K562 (cell line): ENCODE results near the gene ERRFI1. TPM values are rescaled to one million over a fixed set of nuclear protein-coding genes. Genes with fewer than 3 reads are reported as not detected.

Experiments
- ATAC-seq: fragments of 200-7000 bp; cut with Tn5 transposase; 3 replicates; pipeline ENCODE4 v1.9.1; 2020; ENCODE audit warnings: moderate library complexity
- BruUV-seq: library from RNA; stranded (reverse); fragments of 400-500 nt; replicated peaks from 2 replicates; lab custom pipeline; 2021; lab: Mats Ljungman, UMichigan
- CTCF ChIA-PET: fragments of 300-600 bp; formaldehyde crosslinking; extraction: SDS; loops from one replicate; lab custom pipeline; 2021; ENCODE audit warnings: low intra/inter-chr PET ratio; lab: Yijun Ruan, JAX
- POLR2A ChIA-PET: fragments of 300-600, 350-650 bp; sonication (Branson Sonifier 250); formaldehyde crosslinking; extraction: SDS; loops from one replicate; lab custom pipeline; 2021; ENCODE audit warnings: antibody characterized with exemption, inconsistent platforms; lab: Yijun Ruan, JAX
- DNase-seq, 4 experiments: peaks; one replicate each; pipeline versions ENCODE4 v3.0.0 to v3.0.0-alpha.2; 2011 to 2018; ENCODE audit warnings: low spot score in 3 of 4, mixed read lengths in 3 of 4; ENCODE audit errors: extremely low read depth in 1 of 4
- FAIRE-seq: peaks from 2 replicates; lab custom pipeline; 2011; peaks lifted over from hg19 to GRCh38; lab: Jason Lieb, UNC
- H2AFZ ChIP-seq: 2 replicates; pipeline ENCODE4 v1.6.0; 2011; ENCODE audit warnings: low read depth, low read length, control low read depth, inconsistent platforms
- H3K27ac ChIP-seq: fragments of 200-600 bp; 3 replicates; pipeline ENCODE4 v1.8.0; 2011; ENCODE audit warnings: low read depth, mild to moderate bottlenecking, control low read depth, inconsistent platforms, low read length, moderate library complexity, mixed read lengths; ENCODE audit errors: extremely low read depth
- H3K27me3 ChIP-seq, 2 experiments: fragments of 300-600 bp in 1 of 2; 2 replicates in 1 of 2; 3 replicates in 1 of 2; pipeline versions ENCODE4 v1.6.0 to v1.8.0; 2011; ENCODE audit warnings: inconsistent platforms in 2 of 2, low read length in 2 of 2, mild to moderate bottlenecking in 1 of 2, mixed read lengths in 1 of 2, moderate library complexity in 1 of 2; ENCODE audit not compliant: control insufficient read depth in 2 of 2, insufficient read depth in 2 of 2
- H3K36me3 ChIP-seq: fragments of 300-600 bp; 3 replicates; pipeline ENCODE4 v1.8.0; 2011; ENCODE audit warnings: mild to moderate bottlenecking, low read length, inconsistent platforms; ENCODE audit not compliant: control insufficient read depth, insufficient read depth
- H3K4me1 ChIP-seq, 2 experiments: fragments of 200-600 bp in 1 of 2; replicated peaks in 1 of 2; 2 replicates in 1 of 2; 3 replicates in 1 of 2; pipeline versions ENCODE4 v1.5.1 to v1.8.0; 2011; ENCODE audit warnings: inconsistent platforms in 2 of 2, low read length in 2 of 2, mild to moderate bottlenecking in 1 of 2, mixed read lengths in 1 of 2, moderate library complexity in 1 of 2; ENCODE audit not compliant: control insufficient read depth in 2 of 2, insufficient read depth in 2 of 2
- H3K4me2 ChIP-seq: 2 replicates; pipeline ENCODE4 v1.6.1; 2011; ENCODE audit warnings: low read length, control low read depth, inconsistent platforms, mixed read lengths; ENCODE audit not compliant: insufficient read depth
- H3K4me3 ChIP-seq: fragments of 200-600 bp; sonication (generic), shearing (Covaris generic); 2 replicates; pipeline ENCODE4 v1.5.1; 2016; ENCODE audit warnings: control low read depth, inconsistent platforms
- H3K79me2 ChIP-seq: fragments of 200-600 bp; 3 replicates; pipeline ENCODE4 v1.8.0; 2011; ENCODE audit warnings: low read length, inconsistent platforms; ENCODE audit not compliant: control insufficient read depth, insufficient read depth
- H3K9ac ChIP-seq, 2 experiments: 2 replicates each; pipeline versions ENCODE4 v1.6.0 to v1.6.1; 2011; ENCODE audit warnings: low read depth in 2 of 2, low read length in 2 of 2, control low read depth in 1 of 2, inconsistent platforms in 1 of 2, mild to moderate bottlenecking in 1 of 2, mixed read lengths in 1 of 2; ENCODE audit not compliant: insufficient read depth in 1 of 2
- H3K9me1 ChIP-seq: one replicate; pipeline ENCODE4 v1.6.0; 2011; ENCODE audit warnings: inconsistent platforms, mild to moderate bottlenecking, low read length, moderate library complexity; ENCODE audit not compliant: control insufficient read depth, insufficient read depth
- H3K9me3 ChIP-seq: replicated peaks from 2 replicates; pipeline ENCODE4 v1.5.1; 2011; ENCODE audit warnings: low read depth, low read length, inconsistent platforms; ENCODE audit not compliant: control insufficient read depth, insufficient read depth
- H4K20me1 ChIP-seq: replicated peaks from 2 replicates; pipeline ENCODE4 v1.6.1; 2011; ENCODE audit warnings: low read length, inconsistent platforms, mixed read lengths; ENCODE audit not compliant: control insufficient read depth, insufficient read depth
- ARHGAP35 ChIP-seq: fragments of 450-650 bp; IDR thresholded peaks from 2 replicates; pipeline ENCODE4 v1.6.1; 2018; ENCODE audit not compliant: partially characterized antibody
- CEBPB ChIP-seq: fragments of 450-650 bp; IDR thresholded peaks from 2 replicates; pipeline ENCODE4 v1.6.1; 2016; ENCODE audit warnings: missing genetic modification characterization, missing compliant biosample characterization
- CTCFL ChIP-seq: IDR thresholded peaks from 2 replicates; pipeline ENCODE4 v1.6.1; 2011; ENCODE audit warnings: borderline replicate concordance, low read depth, mild to moderate bottlenecking, moderate library complexity, low read length; ENCODE audit not compliant: insufficient read depth, poor library complexity, severe bottlenecking
- ELF2 ChIP-seq: fragments of 250-450 bp; sonication (Bioruptor Pico); IDR thresholded peaks from 2 replicates; pipeline ENCODE4 v1.5.0; 2021; ENCODE audit warnings: mild to moderate bottlenecking
- MBD2 ChIP-seq: sonication (generic); IDR thresholded peaks from 2 replicates; pipeline ENCODE4 v1.6.1; 2016; ENCODE audit warnings: low read depth, borderline replicate concordance
- SIN3B ChIP-seq: fragments of 450-650 bp; IDR thresholded peaks from 2 replicates; pipeline ENCODE4 v1.6.1; 2017; ENCODE audit warnings: low read depth, mild to moderate bottlenecking, moderate library complexity
- SMC3 ChIP-seq: conservative IDR thresholded peaks from 2 replicates; pipeline ENCODE4 v1.6.1; 2011; ENCODE audit warnings: low read depth, low read length, improper control_type of control experiment; ENCODE audit not compliant: insufficient read depth
- ZKSCAN1 ChIP-seq: fragments of 150-350 bp; IDR thresholded peaks from 2 replicates; pipeline ENCODE4 v1.6.1; 2016; ENCODE audit warnings: low read depth, low read length
- WGBS: fragments of 100-300 bp; shearing (Covaris generic); methylation state at CpG from one replicate; pipeline ENCODE4 v1.1.6; 2016; ENCODE audit warnings: low coverage, mixed read lengths; ENCODE audit not compliant: insufficient coverage; ENCODE audit errors: missing lambda C conversion rate; 5-methylcytosine and 5-hydroxymethylcytosine counted together
- in situ Hi-C: fragments of 300-500 bp; cut with MboI; formaldehyde crosslinking; loops from 4 replicates; pipeline ENCODE4 v1.15.0; 2018; ENCODE audit warnings: inconsistent platforms, mixed read lengths
- intact Hi-C: fragments of 100-400 bp; cut with micrococcal nuclease; formaldehyde crosslinking; loops from 2 replicates; pipeline ENCODE4 v1.14.2; 2022
- polyA plus RNA-seq, 8 experiments: library from polyadenylated mRNA; depleted of rRNA in 4 of 8; stranded (reverse) in 5 of 8; unstranded in 3 of 8; fragments of >200 nt; fragmentation: Nextera tagmentation in 2 of 8; fragmentation: Illumina TruSeq in 1 of 8; extraction: Ambion mirVana in 2 of 8; extraction: Trizol in 1 of 8; gene quantifications; 2 replicates each; pipeline versions ENCODE4 v1.2.1 to v1.2.3, GENCODE V29; 2011 to 2014; ENCODE audit warnings: inconsistent platforms in 1 of 8, missing spikeins in 1 of 8
- total RNA-seq, 7 experiments: library from RNA; depleted of rRNA in 6 of 7; stranded (reverse); fragments of >200 nt in 6 of 7; fragmentation: Illumina TruSeq in 2 of 7; extraction: Trizol in 2 of 7; gene quantifications; 2 replicates each; pipeline versions ENCODE4 v1.2.1 to v1.2.3, GENCODE V29; 2011 to 2021; ENCODE audit warnings: low replicate concordance in 1 of 7
- TF ChIP-seq, protein P1 (sequence below), 3 experiments: IDR thresholded peaks in 2 of 3; conservative IDR thresholded peaks in 1 of 3; 2 replicates each; pipeline ENCODE4 v1.5.1; 2011 to 2012; ENCODE audit warnings: low read length in 3 of 3, mild to moderate bottlenecking in 3 of 3, control low read depth in 2 of 3, improper control_type of control experiment in 1 of 3, inconsistent platforms in 1 of 3, low read depth in 1 of 3, mixed read lengths in 1 of 3, moderate library complexity in 1 of 3; ENCODE audit not compliant: insufficient read depth in 2 of 3

ERRFI1 gene
- total and polyA plus RNA-seq, 9 of the 15 experiments (the other 6 are each of a cell fraction or from before 2014, with no cell fraction given), result 0.67 to 4.4 (median 1.1) TPM

- TF ChIP-seq, protein P1, sequence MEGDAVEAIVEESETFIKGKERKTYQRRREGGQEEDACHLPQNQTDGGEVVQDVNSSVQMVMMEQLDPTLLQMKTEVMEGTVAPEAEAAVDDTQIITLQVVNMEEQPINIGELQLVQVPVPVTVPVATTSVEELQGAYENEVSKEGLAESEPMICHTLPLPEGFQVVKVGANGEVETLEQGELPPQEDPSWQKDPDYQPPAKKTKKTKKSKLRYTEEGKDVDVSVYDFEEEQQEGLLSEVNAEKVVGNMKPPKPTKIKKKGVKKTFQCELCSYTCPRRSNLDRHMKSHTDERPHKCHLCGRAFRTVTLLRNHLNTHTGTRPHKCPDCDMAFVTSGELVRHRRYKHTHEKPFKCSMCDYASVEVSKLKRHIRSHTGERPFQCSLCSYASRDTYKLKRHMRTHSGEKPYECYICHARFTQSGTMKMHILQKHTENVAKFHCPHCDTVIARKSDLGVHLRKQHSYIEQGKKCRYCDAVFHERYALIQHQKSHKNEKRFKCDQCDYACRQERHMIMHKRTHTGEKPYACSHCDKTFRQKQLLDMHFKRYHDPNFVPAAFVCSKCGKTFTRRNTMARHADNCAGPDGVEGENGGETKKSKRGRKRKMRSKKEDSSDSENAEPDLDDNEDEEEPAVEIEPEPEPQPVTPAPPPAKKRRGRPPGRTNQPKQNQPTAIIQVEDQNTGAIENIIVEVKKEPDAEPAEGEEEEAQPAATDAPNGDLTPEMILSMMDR (IDR thresholded peaks at IDR 0.05 in 2 of 3, conservative IDR thresholded peaks at IDR 0.05 in 1 of 3; ENCODE audit: insufficient read depth in 2 of 3, low read depth in 1 of 3, low read length in 3 of 3), result peak; percentile 40 to 73 (median 51); a peak in 5 of 6 replicates
- TF ChIP-seq ZKSCAN1 (no peak), SMC3 (peak; percentile 31; the same call in 1 of the 2 replicates)
Measured at GRCh38 chr1:8016210-8016894, 9.8 kb downstream of the ERRFI1 start (continued).

DNA sequence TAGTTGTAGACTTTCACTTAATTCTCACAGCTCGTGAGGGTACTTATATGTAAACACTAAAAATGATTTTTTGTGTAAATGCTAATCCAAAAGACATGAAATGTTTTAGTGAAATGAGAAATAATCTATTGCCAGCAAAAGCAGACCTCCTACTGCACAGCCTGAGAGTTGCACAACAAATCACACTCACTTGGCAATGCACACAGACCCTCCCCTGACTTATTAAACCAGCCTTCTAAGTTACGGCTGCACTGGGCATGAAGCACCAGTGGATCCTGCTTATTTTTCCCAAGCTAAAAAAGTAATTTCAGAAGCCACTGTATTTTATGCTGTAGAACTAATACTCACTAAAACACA lies 10.3 kb downstream of the ERRFI1 start:
- Histone ChIP-seq H4K20me1 (no peaks in the 10 kb centered on the region; the same call in 1 of the 2 replicates), H3K9me3 (no peaks in the 10 kb centered on the region), H3K4me1 (peaks cover 0 to 7% of the 10 kb centered on the region in 2 experiments; a peak in 1 of 5 replicates), H3K27ac (no peak overlapping the region), H3K4me2 (no peak overlapping the region), H3K27me3 (peaks cover 0 to 2% of the 10 kb centered on the region in 2 experiments; a peak in 2 of 5 replicates), H3K9ac (no peak overlapping the region), H2AFZ (no peak overlapping the region), H3K36me3 (no peaks in the 10 kb centered on the region), H3K4me3 (no peak overlapping the region), H3K9me1 (no peaks in the 10 kb centered on the region), H3K79me2 (no peaks in the 10 kb centered on the region)
- DNase-seq (no peak), ATAC-seq (no peak), FAIRE-seq (no peak)
- CTCF ChIA-PET, result interaction anchor here (0.5 to 3.5 kb wide), 8 partner anchors 15 to 349 kb away, joined by 3 to 37 read pairs (median 18); no protein-coding TSS in a partner anchor
- intact Hi-C loops (loop anchor here (1.0 to 5.0 kb wide), 4 partner anchors 33 to 348 kb away; no protein-coding TSS in a partner anchor), in situ Hi-C loops (loop anchor here (5.0 to 10.0 kb wide), 2 partner anchors 297 to 351 kb away; no protein-coding TSS in a partner anchor)
- 23% methylated on average over 2 of the region's 2 CpGs for WGBS
- TF ChIP-seq ELF2, result no peak
- TF ChIP-seq MBD2, result no peak
- TF ChIP-seq ARHGAP35, result no peak
- TF ChIP-seq CEBPB (tag), result 0 out of 2 replicates have a peak, but pooled peaks have one; percentile 5
- no peak for TF ChIP-seq CTCFL
- no peak for TF ChIP-seq SIN3B
- POLR2A ChIA-PET, result interaction anchor here (0.6 kb wide), 1 partner anchor 1127 kb away, joined by 4 read pairs; no protein-coding TSS in a partner anchor
- BruUV-seq, result no TSS peak
